A673 (cell line): ENCODE results near the gene GIPC2. TPM values are rescaled to one million over a fixed set of nuclear protein-coding genes. Genes with fewer than 3 reads are reported as not detected.

Experiments
- BruUV-seq: library from RNA; stranded (reverse); fragments of 400-500 nt; replicated peaks from 2 replicates; lab custom pipeline; 2021; lab: Mats Ljungman, UMichigan
- CTCF ChIA-PET: fragments of 300-600 bp; sonication (Branson Sonifier 250); formaldehyde crosslinking; loops from one replicate; lab custom pipeline; 2022; ENCODE audit warnings: antibody characterized with exemption; lab: Charles Lee
- POLR2A ChIA-PET: fragments of 300-600 bp; sonication (Branson Sonifier 250); formaldehyde crosslinking; loops from one replicate; lab custom pipeline; 2022; ENCODE audit warnings: antibody characterized with exemption; ENCODE audit not compliant: low non-redundant PET; lab: Charles Lee
- DNase-seq: peaks from one replicate; pipeline ENCODE4 v3.0.0-alpha.2; 2015; ENCODE audit warnings: low spot score
- H3K27ac ChIP-seq: fragments of 200-600 bp; sonication (generic); 2 replicates; pipeline ENCODE4 v1.5.1; 2016; ENCODE audit warnings: mixed run types, low read depth, mild to moderate bottlenecking, mixed read lengths, antibody characterized with exemption, low read length; ENCODE audit not compliant: poor library complexity, severe bottlenecking
- H3K27me3 ChIP-seq: fragments of 200-600 bp; sonication (generic); replicated peaks from 2 replicates; pipeline ENCODE4 v1.6.1; 2017; ENCODE audit warnings: mixed run types, low read depth, mild to moderate bottlenecking, mixed read lengths, antibody characterized with exemption, low read length; ENCODE audit not compliant: insufficient read depth, poor library complexity
- H3K36me3 ChIP-seq: fragments of 200-600 bp; sonication (generic); 2 replicates; pipeline ENCODE4 v1.6.1; 2016; ENCODE audit warnings: mixed run types, mild to moderate bottlenecking, mixed read lengths, antibody characterized with exemption, low read length; ENCODE audit not compliant: insufficient read depth, poor library complexity, severe bottlenecking
- H3K4me1 ChIP-seq: fragments of 200-600 bp; sonication (generic); 2 replicates; pipeline ENCODE4 v1.6.1; 2017; ENCODE audit warnings: mixed run types, mild to moderate bottlenecking, mixed read lengths, antibody characterized with exemption, low read length; ENCODE audit not compliant: insufficient read depth, poor library complexity, severe bottlenecking
- H3K4me3 ChIP-seq: fragments of 200-600 bp; sonication (generic); 2 replicates; pipeline ENCODE4 v1.5.1; 2016; ENCODE audit warnings: low read depth, mixed run types, mild to moderate bottlenecking, mixed read lengths, low read length; ENCODE audit not compliant: poor library complexity, severe bottlenecking
- H3K9me3 ChIP-seq: fragments of 200-600 bp; sonication (generic); 2 replicates; pipeline ENCODE4 v1.6.1; 2016; ENCODE audit warnings: mixed run types, low read depth, mild to moderate bottlenecking, mixed read lengths, antibody characterized with exemption, low read length; ENCODE audit not compliant: poor library complexity, severe bottlenecking
- CTCF ChIP-seq: fragments of 300-800, 200-600 bp; sonication (generic); conservative IDR thresholded peaks from 2 replicates; pipeline ENCODE4 v1.5.1; 2017; ENCODE audit warnings: low read depth, mild to moderate bottlenecking, antibody characterized with exemption, low read length, moderate library complexity, mixed read lengths
- EZH2 ChIP-seq: fragments of 200-600 bp; sonication (generic); IDR thresholded peaks from 2 replicates; pipeline ENCODE4 v1.6.1; 2017; ENCODE audit warnings: borderline replicate concordance, low read depth, mild to moderate bottlenecking, mixed read lengths, antibody characterized with exemption, low read length; ENCODE audit not compliant: poor library complexity, severe bottlenecking
- intact Hi-C: fragments of 100-400 bp; cut with micrococcal nuclease; formaldehyde crosslinking; loops from one replicate; pipeline ENCODE4 v1.10.0; 2022; ENCODE audit not compliant: unreplicated experiment
- total RNA-seq: library from RNA; stranded (reverse); gene quantifications from 2 replicates; pipeline ENCODE4 v1.2.3, GENCODE V29; 2021

GIPC2 gene
- total RNA-seq, 1 experiment from 2014 or later, result not detected

DNA sequence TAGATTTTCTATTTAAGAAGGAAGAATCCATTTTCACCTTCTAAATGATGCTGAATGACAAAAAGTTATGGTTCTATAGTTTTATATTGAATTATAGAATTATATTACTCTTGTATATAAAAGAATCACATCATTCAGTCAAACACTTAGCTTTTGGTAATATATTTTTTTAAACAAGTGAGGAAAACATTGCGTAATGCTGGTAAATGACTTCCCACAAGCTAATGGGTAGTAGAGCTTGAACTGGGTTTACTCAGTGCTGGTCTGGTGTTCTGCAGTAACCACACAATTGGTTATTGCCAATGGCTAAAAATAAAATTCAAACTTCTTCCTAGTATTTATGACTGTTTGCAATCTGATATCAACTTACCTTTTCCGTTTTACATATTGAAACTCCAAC is 10.6 kb upstream of the GIPC2 start:
- Histone ChIP-seq H3K4me3 (no peak overlapping the region), H3K27ac (no peak overlapping the region), H3K4me1 (no peaks in the 10 kb centered on the region), H3K27me3 (no peaks in the 10 kb centered on the region), H3K9me3 (no peaks in the 10 kb centered on the region), H3K36me3 (no peaks in the 10 kb centered on the region)
- TF ChIP-seq EZH2 (no peak), CTCF (no peak)
- no TSS peak for BruUV-seq
- no peak for DNase-seq
- CTCF ChIA-PET, result no interaction called here
- intact Hi-C loops, result loop anchor here (5.0 kb wide), 1 partner anchor 52 kb away; no protein-coding TSS in a partner anchor
- POLR2A ChIA-PET, result no interaction called here

GRCh38 chr1:78036450-78036849 is 9.3 kb upstream of the GIPC2 start:
- no peak overlapping the region for H3K27ac ChIP-seq
- intact Hi-C loops, result loop anchor here (5.0 kb wide), 1 partner anchor 51 kb away; no protein-coding TSS in a partner anchor
- no peaks in the 10 kb centered on the region for H3K4me1 ChIP-seq
- no TSS peak for BruUV-seq
- no peaks in the 10 kb centered on the region for H3K36me3 ChIP-seq
- TF ChIP-seq CTCF (no peak), EZH2 (no peak)
- H3K9me3 ChIP-seq, result no peaks in the 10 kb centered on the region
- H3K27me3 ChIP-seq, result no peaks in the 10 kb centered on the region
- POLR2A ChIA-PET, result no interaction called here
- no peak overlapping the region for H3K4me3 ChIP-seq
- CTCF ChIA-PET, result no interaction called here
- no peak for DNase-seq

- DNase-seq, result no peak
- POLR2A ChIA-PET, result no interaction called here
- Histone ChIP-seq H3K9me3 (no peaks in the 10 kb centered on the region), H3K27me3 (no peaks in the 10 kb centered on the region), H3K4me3 (no peak overlapping the region), H3K27ac (no peak overlapping the region), H3K36me3 (no peaks in the 10 kb centered on the region), H3K4me1 (no peaks in the 10 kb centered on the region)
- intact Hi-C loops, result loop anchor here (5.0 kb wide), 1 partner anchor 49 kb away; no protein-coding TSS in a partner anchor
- BruUV-seq, result no TSS peak
- CTCF ChIA-PET, result interaction anchor here (0.5 kb wide), 1 partner anchor 9 kb away, joined by 4 read pairs; no protein-coding TSS in a partner anchor
- no peak for TF ChIP-seq CTCF
- TF ChIP-seq EZH2, result no peak
These were observed 7.7 kb upstream of the GIPC2 start for GRCh38 chr1:78038071-78038470.
